ENCODE measurements around the gene ZNF319.

ZNF319 gene

GRCh38 chr16:57999971-58000705 is at the start of gene ZNF319:
Gene ZNF319, minus strand, starts transcription at chr16:58000672. Its CDS starts 2,407 bp downstream, at chr16:57998265.
- H3K4me3 ChIP-seq (ENCODE audit: low read depth, low read length) = peak within 1 kb of the TSS; percentile 65
- TF ChIP-seq CTCF (IDR thresholded peaks at IDR 0.05; ENCODE audit: borderline replicate concordance, insufficient read depth, low read depth, low read length) = 0 out of 2 replicates have a peak, but pooled peaks have one; percentile 0

- no peak overlapping the region for H3K4me3 ChIP-seq (ENCODE audit: low read depth, low read length)
- TF ChIP-seq CTCF (IDR thresholded peaks at IDR 0.05; ENCODE audit: borderline replicate concordance, insufficient read depth, low read depth, low read length) = no peak
Observed at GRCh38 chr16:58049232-58050185, 49.0 kb upstream of the ZNF319 start.

- TF ChIP-seq CTCF (IDR thresholded peaks at IDR 0.05; ENCODE audit: borderline replicate concordance, insufficient read depth, low read depth, low read length) = no peak
- no peak overlapping the region for H3K4me3 ChIP-seq (ENCODE audit: low read depth, low read length)
Observed at GRCh38 chr16:58048494-58049231, 48.2 kb upstream of the ZNF319 start.

- no peak for TF ChIP-seq CTCF (IDR thresholded peaks at IDR 0.05; ENCODE audit: borderline replicate concordance, insufficient read depth, low read depth, low read length)
- H3K4me3 ChIP-seq (ENCODE audit: low read depth, low read length) = no peak overlapping the region
Observed at GRCh38 chr16:58047557-58048348, 47.3 kb upstream of the ZNF319 start.

GRCh38 chr16:58046936-58047335 is 46.5 kb upstream of the ZNF319 start:
- H3K4me3 ChIP-seq (ENCODE audit: low read depth, low read length) = no peak overlapping the region
- TF ChIP-seq CTCF (IDR thresholded peaks at IDR 0.05; ENCODE audit: borderline replicate concordance, insufficient read depth, low read depth, low read length) = no peak
